H1 (cell line): ENCODE data around the gene MED12L. TPM values are rescaled to one million over a fixed set of nuclear protein-coding genes. Genes with fewer than 3 reads are reported as not detected.

ENCODE experiments used
- EP300 ChIP-seq, 2 experiments: IDR thresholded peaks; 1 replicate in 1 of 2; 2 replicates in 1 of 2; pipeline ENCODE4 v1.6.1; 2011 to 2012; ENCODE audit warnings: low read depth in 2 of 2, low read length in 2 of 2, mild to moderate bottlenecking in 2 of 2, borderline replicate concordance in 1 of 2, inconsistent platforms in 1 of 2, moderate library complexity in 1 of 2
- GABPA ChIP-seq: IDR thresholded peaks from 2 replicates; pipeline ENCODE4 v1.6.1; 2011; ENCODE audit warnings: mild to moderate bottlenecking, low read length, moderate library complexity, borderline replicate concordance; ENCODE audit not compliant: insufficient read depth
- RNF2 ChIP-seq: fragments of 200-900, 300-1000 bp; sonication (generic); IDR thresholded peaks from 2 replicates; pipeline ENCODE4 v1.7.1; 2016; ENCODE audit warnings: borderline replicate concordance, low read depth, mild to moderate bottlenecking, antibody characterized with exemption, low read length; ENCODE audit not compliant: poor library complexity, severe bottlenecking; ENCODE audit errors: missing control alignments
- SP1 ChIP-seq: IDR thresholded peaks from 2 replicates; pipeline ENCODE4 v1.6.1; 2011; ENCODE audit warnings: low read depth, low read length
- TCF12 ChIP-seq: IDR thresholded peaks from 2 replicates; pipeline ENCODE4 v1.6.1; 2011; ENCODE audit warnings: low read depth, mild to moderate bottlenecking, low read length
- polyA plus RNA-seq, 7 experiments: library from polyadenylated mRNA; depleted of rRNA in 3 of 7; stranded (reverse) in 5 of 7; unstranded in 2 of 7; fragments of >200 nt in 5 of 7; fragments of 200-250 nt in 2 of 7; gene quantifications; 1 replicate in 5 of 7; 2 replicates in 1 of 7; 4 replicates in 1 of 7; pipeline versions ENCODE4 v1.2.1 to v1.2.3, GENCODE V29; 2011 to 2013; ENCODE audit warnings: missing spikeins in 2 of 7, mixed read lengths in 2 of 7
- total RNA-seq: library from RNA; stranded (reverse); fragmentation: NEBNext Ultra II Directional; extraction: Animal tissue kit (Norgen Biotek cat#: 25700); gene quantifications from 2 replicates; pipeline ENCODE4 v1.2.1, GENCODE V29; 2021

MED12L gene
- total and polyA plus RNA-seq, 2 of the 8 experiments (the other 6 are each of a cell fraction or from before 2014, with no cell fraction given), result 3.6 to 26.2 TPM

- TF ChIP-seq EP300 (IDR thresholded peaks at IDR 0.05; ENCODE audit: borderline replicate concordance in 1 of 2, low read depth in 2 of 2, low read length in 2 of 2), result no peak
- no peak for TF ChIP-seq GABPA
- TF ChIP-seq TCF12, result no peak
- TF ChIP-seq SP1, result no peak
- TF ChIP-seq RNF2, result no peak
Measured at GRCh38 chr3:151269631-151270030, 184.2 kb downstream of the MED12L start (continued).
